ENCODE results near the gene FREM2.

GRCh38 chr13:38730332-38730731, 43.5 kb downstream of the FREM2 start:
- TF ChIP-seq POLR2A (IDR thresholded peaks at IDR 0.05; ENCODE audit: low read depth, low read length): no peak
- TF ChIP-seq CTCF (conservative IDR thresholded peaks at IDR 0.05; ENCODE audit: low read depth, low read length): no peak
- TF ChIP-seq CEBPB (IDR thresholded peaks at IDR 0.05; ENCODE audit: low read depth, low read length): no peak
- TF ChIP-seq USF2 (IDR thresholded peaks at IDR 0.05; ENCODE audit: low read depth, low read length): no peak
- TF ChIP-seq BHLHE40 (IDR thresholded peaks at IDR 0.05; ENCODE audit: low read depth, low read length): no peak
- no peak for TF ChIP-seq CHD1 (IDR thresholded peaks at IDR 0.05; ENCODE audit: low read depth, low read length)
- TF ChIP-seq RAD21 (IDR thresholded peaks at IDR 0.05; ENCODE audit: low read length): no peak
- no peak for TF ChIP-seq MAFK (IDR thresholded peaks at IDR 0.05; ENCODE audit: low read depth, low read length)

All from IMR-90 (cell line).